H9 (cell line): ENCODE data around the gene MAD1L1. TPM values are rescaled to one million over a fixed set of nuclear protein-coding genes. Genes with fewer than 3 reads are reported as not detected.

ENCODE experiments used
- DNase-seq: peaks from one replicate; pipeline ENCODE4 v3.0.0-alpha.2; 2017
- H2AFZ ChIP-seq: one replicate; pipeline ENCODE4 v1.6.1; 2013; ENCODE audit warnings: mild to moderate bottlenecking, low read length, control low read depth, moderate library complexity
- H2AK5ac ChIP-seq: 2 replicates; pipeline ENCODE4 v1.6.1; 2013; ENCODE audit warnings: low read length, control low read depth, mixed read lengths; ENCODE audit not compliant: insufficient read length
- H2BK120ac ChIP-seq: one replicate; pipeline ENCODE4 v1.6.1; 2013; ENCODE audit warnings: low read depth, mild to moderate bottlenecking, low read length, control low read depth, inconsistent platforms; ENCODE audit not compliant: poor library complexity, severe bottlenecking
- H2BK12ac ChIP-seq: 2 replicates; pipeline ENCODE4 v1.6.1; 2013; ENCODE audit warnings: low read length, control low read depth, mixed read lengths, low read depth; ENCODE audit not compliant: insufficient read length
- H2BK15ac ChIP-seq: 2 replicates; pipeline ENCODE4 v1.6.1; 2013; ENCODE audit warnings: low read depth, low read length, control low read depth
- H2BK20ac ChIP-seq: one replicate; pipeline ENCODE4 v1.6.1; 2013; ENCODE audit warnings: low read depth, mild to moderate bottlenecking, low read length, control low read depth, inconsistent platforms; ENCODE audit not compliant: poor library complexity, severe bottlenecking
- H2BK5ac ChIP-seq: 2 replicates; pipeline ENCODE4 v1.6.1; 2013; ENCODE audit warnings: low read length, control low read depth, mixed read lengths; ENCODE audit not compliant: insufficient read length
- H3K14ac ChIP-seq: 2 replicates; pipeline ENCODE4 v1.6.1; 2013; ENCODE audit warnings: low read length, control low read depth; ENCODE audit not compliant: insufficient read depth
- H3K18ac ChIP-seq: 2 replicates; pipeline ENCODE4 v1.6.1; 2013; ENCODE audit warnings: low read depth, mild to moderate bottlenecking, mixed read lengths, low read length, control low read depth; ENCODE audit not compliant: insufficient read length
- H3K23ac ChIP-seq: 2 replicates; pipeline ENCODE4 v1.6.1; 2013; ENCODE audit warnings: low read length, control low read depth, mixed read lengths, low read depth; ENCODE audit not compliant: insufficient read length
- H3K23me2 ChIP-seq: 2 replicates; pipeline ENCODE4 v1.6.1; 2013; ENCODE audit warnings: low read depth, mild to moderate bottlenecking, mixed read lengths, low read length, control low read depth; ENCODE audit not compliant: insufficient read length, poor library complexity, severe bottlenecking
- H3K27ac ChIP-seq: 2 replicates; pipeline ENCODE4 v1.5.1; 2013; ENCODE audit warnings: low read length, control low read depth, mixed read lengths, low read depth; ENCODE audit not compliant: insufficient read length
- H3K27me3 ChIP-seq: 2 replicates; pipeline ENCODE4 v1.6.1; 2013; ENCODE audit warnings: low read length, control low read depth, inconsistent platforms; ENCODE audit not compliant: insufficient read depth
- H3K4ac ChIP-seq: 2 replicates; pipeline ENCODE4 v1.6.1; 2013; ENCODE audit warnings: low read depth, mild to moderate bottlenecking, control low read depth, inconsistent platforms, low read length, moderate library complexity
- H3K4me1 ChIP-seq: 2 replicates; pipeline ENCODE4 v1.6.1; 2013; ENCODE audit warnings: low read length, control low read depth, inconsistent platforms; ENCODE audit not compliant: insufficient read depth
- H3K4me2 ChIP-seq: 2 replicates; pipeline ENCODE4 v1.6.1; 2013; ENCODE audit warnings: low read length, control low read depth, mixed read lengths; ENCODE audit not compliant: insufficient read length, insufficient read depth
- H3K56ac ChIP-seq: 2 replicates; pipeline ENCODE4 v1.6.1; 2013; ENCODE audit warnings: low read depth, mild to moderate bottlenecking, mixed read lengths, low read length, control low read depth; ENCODE audit not compliant: insufficient read length
- H3K79me1 ChIP-seq: 2 replicates; pipeline ENCODE4 v1.6.1; 2013; ENCODE audit warnings: low read depth, mild to moderate bottlenecking, moderate library complexity, low read length, control low read depth, inconsistent platforms; ENCODE audit not compliant: insufficient read depth, poor library complexity, severe bottlenecking
- H3K79me2 ChIP-seq: 2 replicates; pipeline ENCODE4 v1.6.1; 2013; ENCODE audit warnings: low read length, control low read depth, inconsistent platforms; ENCODE audit not compliant: insufficient read depth
- H3K9ac ChIP-seq: 2 replicates; pipeline ENCODE4 v1.6.1; 2013; ENCODE audit warnings: low read length, control low read depth, mixed read lengths; ENCODE audit not compliant: insufficient read length; ENCODE audit errors: extremely low read depth
- H3K9me3 ChIP-seq: one replicate; pipeline ENCODE4 v1.6.1; 2013; ENCODE audit warnings: low read depth, low read length, inconsistent platforms; ENCODE audit not compliant: control insufficient read depth
- H3T11ph ChIP-seq: one replicate; pipeline ENCODE4 v1.6.1; 2013; ENCODE audit warnings: mild to moderate bottlenecking, low read length, control low read depth, inconsistent platforms
- H4K20me1 ChIP-seq: one replicate; pipeline ENCODE4 v1.6.1; 2013; ENCODE audit not compliant: control insufficient read depth, insufficient read length, insufficient read depth
- H4K5ac ChIP-seq: 2 replicates; pipeline ENCODE4 v1.6.1; 2013; ENCODE audit warnings: low read depth, mild to moderate bottlenecking, mixed read lengths, low read length, control low read depth; ENCODE audit not compliant: insufficient read length
- H4K8ac ChIP-seq: replicated peaks from 2 replicates; pipeline ENCODE4 v1.6.1; 2013; ENCODE audit warnings: low read length, control low read depth, mixed read lengths, low read depth; ENCODE audit not compliant: insufficient read length
- H4K91ac ChIP-seq: 2 replicates; pipeline ENCODE4 v1.6.1; 2013; ENCODE audit warnings: low read depth, mild to moderate bottlenecking, moderate library complexity, mixed read lengths, low read length, control low read depth; ENCODE audit not compliant: insufficient read length
- H3K27ac Mint-ChIP-seq, 3 experiments: 2 replicates in 2 of 3; 3 replicates in 1 of 3; pipeline ENCODE4 v1.8.0; 2020 to 2021; ENCODE audit warnings: mixed read lengths in 3 of 3, mild to moderate bottlenecking in 1 of 3, moderate library complexity in 1 of 3
- H3K27me3 Mint-ChIP-seq: 2 replicates; pipeline ENCODE4 v1.8.0; 2021; ENCODE audit warnings: low read depth, mild to moderate bottlenecking, moderate library complexity, mixed read lengths
- H3K36me3 Mint-ChIP-seq, 3 experiments: 2 replicates in 2 of 3; 3 replicates in 1 of 3; pipeline ENCODE4 v1.8.0; 2020 to 2021; ENCODE audit warnings: low read depth in 3 of 3, mixed read lengths in 3 of 3; ENCODE audit not compliant: insufficient read depth in 1 of 3
- H3K4me1 Mint-ChIP-seq, 2 experiments: 2 replicates each; pipeline ENCODE4 v1.8.0; 2020; ENCODE audit warnings: mixed read lengths in 2 of 2
- H3K4me3 Mint-ChIP-seq, 2 experiments: 2 replicates in 1 of 2; 3 replicates in 1 of 2; pipeline ENCODE4 v1.8.0; 2020 to 2021; ENCODE audit warnings: mild to moderate bottlenecking in 2 of 2, mixed read lengths in 2 of 2, moderate library complexity in 1 of 2
- H3K9me3 Mint-ChIP-seq, 2 experiments: 2 replicates in 1 of 2; 3 replicates in 1 of 2; pipeline ENCODE4 v1.8.0; 2020; ENCODE audit warnings: mild to moderate bottlenecking in 2 of 2, mixed read lengths in 2 of 2, moderate library complexity in 1 of 2
- whole genome bisulfite sequencing: extraction: QIAGEN DNeasy Blood & Tissue Kit; methylation state at CpG from one replicate; pipeline ENCODE4 v1.1.7; 2013; ENCODE audit warnings: missing lambda C conversion rate, low lambda C conversion rate, mixed read lengths; ENCODE audit not compliant: insufficient read length; ENCODE audit errors: extremely low coverage; 5-methylcytosine and 5-hydroxymethylcytosine counted together
- total RNA-seq: library from RNA; stranded (reverse); gene quantifications from 2 replicates; pipeline ENCODE4 v1.2.1, GENCODE V29; 2021
- TF ChIP-seq, protein P1 (sequence below): fragments of 200-600 bp; sonication (generic); conservative IDR thresholded peaks from 3 replicates; pipeline ENCODE4 v1.8.0; 2021; ENCODE audit warnings: antibody characterized with exemption, mild to moderate bottlenecking

The MAD1L1 gene
- total RNA-seq, 1 experiment from 2014 or later, result 39.0 TPM

DNA sequence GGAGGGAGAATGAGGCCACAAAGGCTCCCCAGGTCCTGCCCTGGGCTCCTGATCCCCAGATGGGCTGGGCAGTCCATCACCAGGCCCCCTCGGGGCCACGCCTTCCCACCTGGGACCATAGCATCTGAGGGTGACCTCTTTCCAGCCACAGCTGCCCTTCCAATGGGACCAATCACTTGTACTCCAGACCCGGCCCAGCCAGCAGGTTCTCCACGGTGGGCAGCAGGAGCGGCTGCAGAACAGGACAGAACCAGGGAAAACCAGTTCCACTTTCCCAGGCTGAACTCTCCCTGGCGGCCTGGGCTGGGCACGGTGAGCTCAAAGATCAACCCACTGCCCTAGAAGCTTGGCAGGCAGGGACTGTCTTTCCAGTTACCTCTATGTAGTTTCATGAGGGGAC, 257.6 kb downstream of the MAD1L1 start:
- no peak overlapping the region for H4K91ac ChIP-seq
- Mint-ChIP-seq H3K4me1 (peaks cover 2 to 3% of the 10 kb centered on the region in 2 experiments; a peak in 1 of 4 replicates), H3K4me3 (no peak overlapping the region; a peak in 1 of 5 replicates), H3K27me3 (no peaks in the 10 kb centered on the region), H3K27ac (no peak overlapping the region), H3K36me3 (peaks cover 24 to 37% (median 28%) of the 10 kb centered on the region in 3 experiments), H3K9me3 (peaks cover 16 to 20% of the 10 kb centered on the region in 2 experiments)
- H4K8ac ChIP-seq, result no peak overlapping the region
- H3K23me2 ChIP-seq, result no peaks in the 10 kb centered on the region
- H2BK120ac ChIP-seq, result no peak overlapping the region
- TF ChIP-seq, protein P1, sequence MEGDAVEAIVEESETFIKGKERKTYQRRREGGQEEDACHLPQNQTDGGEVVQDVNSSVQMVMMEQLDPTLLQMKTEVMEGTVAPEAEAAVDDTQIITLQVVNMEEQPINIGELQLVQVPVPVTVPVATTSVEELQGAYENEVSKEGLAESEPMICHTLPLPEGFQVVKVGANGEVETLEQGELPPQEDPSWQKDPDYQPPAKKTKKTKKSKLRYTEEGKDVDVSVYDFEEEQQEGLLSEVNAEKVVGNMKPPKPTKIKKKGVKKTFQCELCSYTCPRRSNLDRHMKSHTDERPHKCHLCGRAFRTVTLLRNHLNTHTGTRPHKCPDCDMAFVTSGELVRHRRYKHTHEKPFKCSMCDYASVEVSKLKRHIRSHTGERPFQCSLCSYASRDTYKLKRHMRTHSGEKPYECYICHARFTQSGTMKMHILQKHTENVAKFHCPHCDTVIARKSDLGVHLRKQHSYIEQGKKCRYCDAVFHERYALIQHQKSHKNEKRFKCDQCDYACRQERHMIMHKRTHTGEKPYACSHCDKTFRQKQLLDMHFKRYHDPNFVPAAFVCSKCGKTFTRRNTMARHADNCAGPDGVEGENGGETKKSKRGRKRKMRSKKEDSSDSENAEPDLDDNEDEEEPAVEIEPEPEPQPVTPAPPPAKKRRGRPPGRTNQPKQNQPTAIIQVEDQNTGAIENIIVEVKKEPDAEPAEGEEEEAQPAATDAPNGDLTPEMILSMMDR, result no peak
- no peak overlapping the region for H2AK5ac ChIP-seq
- H3K4me1 ChIP-seq, result no peaks in the 10 kb centered on the region
- H3K27ac ChIP-seq, result no peak overlapping the region
- H3K14ac ChIP-seq, result no peak overlapping the region; the same call in 1 of the 2 replicates
- WGBS, result no CpG with 5 or more reads among the region's 7 CpGs
- no peak overlapping the region for H3K23ac ChIP-seq
- H3K9me3 ChIP-seq, result peaks cover 5% of the 10 kb centered on the region
- no peak overlapping the region for H3K18ac ChIP-seq
- H3K79me1 ChIP-seq, result no peaks in the 10 kb centered on the region
- no peak for DNase-seq
- H3K56ac ChIP-seq, result no peak overlapping the region
- no peak overlapping the region for H2BK15ac ChIP-seq
- no peak overlapping the region for H2BK5ac ChIP-seq
- H3T11ph ChIP-seq, result no peak overlapping the region
- no peaks in the 10 kb centered on the region for H3K27me3 ChIP-seq
- no peaks in the 10 kb centered on the region for H3K79me2 ChIP-seq
- no peak overlapping the region for H4K5ac ChIP-seq
- no peaks in the 10 kb centered on the region for H4K20me1 ChIP-seq
- H3K9ac ChIP-seq, result no peak overlapping the region
- H3K4ac ChIP-seq, result no peak overlapping the region
- no peak overlapping the region for H3K4me2 ChIP-seq
- H2BK20ac ChIP-seq, result no peak overlapping the region
- no peak overlapping the region for H2AFZ ChIP-seq
- H2BK12ac ChIP-seq, result no peak overlapping the region
